IPS DF 19.7 (cell line): Measurements from ENCODE around the gene CCL21.

ENCODE experiments used
- DNase-seq: peaks from one replicate; pipeline ENCODE4 v3.0.0-alpha.2; 2013; ENCODE audit warnings: low read depth, low spot score

CCL21 gene

GRCh38 chr9:34674440-34674839 lies 35.5 kb downstream of the CCL21 start:
- no peak for DNase-seq

- DNase-seq: no peak
Measured at GRCh38 chr9:34671307-34671706, 38.6 kb downstream of the CCL21 start.

- DNase-seq: no peak
Measured at GRCh38 chr9:34669809-34670562, 40.0 kb downstream of the CCL21 start.

DNA sequence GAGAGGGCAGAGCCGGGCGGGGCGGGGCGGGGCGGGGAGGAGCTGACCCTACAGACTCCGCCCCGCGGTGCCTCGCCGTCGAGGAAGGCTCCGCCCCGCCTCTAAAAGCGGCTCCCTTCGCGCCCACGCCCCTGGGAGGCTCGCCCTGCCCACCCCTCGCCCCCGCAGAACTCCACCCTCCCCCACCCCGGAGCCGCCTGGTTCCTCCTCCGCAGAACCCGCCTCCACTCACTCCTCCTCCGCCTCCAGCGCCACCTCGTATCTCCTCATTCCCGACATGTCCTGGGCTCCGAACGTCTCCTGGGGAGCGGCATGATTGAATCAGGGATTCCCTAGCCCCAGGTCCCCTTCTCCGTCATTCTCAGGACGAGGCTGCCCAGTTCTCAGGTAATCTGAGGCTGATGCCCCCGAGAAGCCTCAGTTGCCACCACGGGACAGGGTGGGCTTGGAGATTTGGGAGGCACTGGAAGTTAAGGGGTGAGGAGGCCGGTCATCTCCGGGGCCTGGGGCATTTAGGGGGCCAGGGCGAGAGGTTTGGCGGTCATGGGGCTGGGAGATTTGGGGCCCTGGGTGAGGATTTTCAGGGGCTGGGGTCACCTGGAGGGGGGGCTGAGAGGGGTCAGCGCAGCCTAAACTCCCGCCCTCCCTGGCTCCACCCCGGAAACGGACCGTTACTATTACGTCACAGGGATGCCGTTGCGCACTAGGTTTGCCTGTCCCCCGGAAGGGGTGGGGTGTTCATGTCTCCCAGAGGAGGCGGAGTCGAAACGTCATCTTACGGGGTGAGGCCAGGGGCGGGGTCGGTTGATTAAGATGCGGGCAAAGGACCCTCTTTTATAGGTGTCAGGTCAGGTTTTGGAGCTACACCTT lies 44.3 kb downstream of the CCL21 start:
- DNase-seq: no peak

DNA sequence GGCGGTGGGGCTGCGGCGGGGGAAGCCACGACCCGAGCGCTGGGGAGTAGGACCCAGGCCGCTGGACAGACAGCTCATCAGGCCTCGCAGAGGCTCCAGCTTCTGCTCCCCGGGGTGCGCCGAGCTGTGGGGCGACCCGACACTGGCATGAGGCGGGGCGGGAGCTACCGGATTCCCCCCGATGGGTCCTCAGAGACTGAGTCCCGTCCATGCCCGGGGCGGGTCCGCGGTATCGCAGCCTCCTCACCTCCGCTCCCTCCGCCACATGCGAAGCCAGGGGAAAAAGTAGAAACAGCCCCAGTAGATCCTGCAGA lies 44.9 kb downstream of the CCL21 start:
- no peak for DNase-seq

DNA sequence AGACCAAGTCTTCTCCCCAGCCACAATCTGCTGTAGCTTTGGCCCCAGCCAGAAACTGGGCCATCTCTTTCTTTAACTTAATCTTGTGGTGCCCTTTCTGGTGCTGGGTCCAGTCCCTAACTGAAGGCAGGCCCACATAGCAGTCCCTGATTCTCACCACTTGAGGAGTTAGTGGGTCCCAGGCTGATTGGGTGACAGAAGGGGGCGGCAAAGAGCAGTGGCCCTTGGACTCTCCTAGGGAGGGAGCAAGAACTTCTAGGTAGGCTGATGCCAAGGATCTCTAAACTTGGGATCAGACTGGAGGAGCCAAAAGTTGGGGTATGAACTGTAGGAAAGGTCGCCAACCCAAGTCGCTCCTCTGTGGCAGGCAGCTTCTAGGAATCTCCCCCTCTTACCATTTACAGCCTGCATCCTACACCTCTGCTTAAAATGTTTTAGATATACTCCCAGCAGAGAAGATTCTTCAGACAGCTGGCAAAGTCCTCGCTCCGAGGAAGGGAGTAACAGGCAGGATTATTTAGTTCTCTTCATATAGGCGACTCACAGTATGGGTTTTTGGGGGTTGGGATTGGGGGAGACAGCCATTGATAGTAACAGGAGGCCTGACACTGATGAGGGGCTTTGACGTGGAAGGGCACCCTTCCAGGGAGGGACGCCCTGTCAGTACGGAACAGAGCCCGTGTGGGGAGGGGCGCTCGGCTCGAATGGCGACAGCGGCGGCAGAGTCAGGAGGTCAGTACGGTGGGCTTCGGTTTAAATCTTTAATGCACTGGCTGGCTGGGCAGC lies 45.5 kb downstream of the CCL21 start:
- DNase-seq: no peak

GRCh38 chr9:34663303-34663605 lies 46.7 kb downstream of the CCL21 start:
- no peak for DNase-seq

GRCh38 chr9:34662526-34663302 lies 47.2 kb downstream of the CCL21 start, which contains the start of gene CCL27:
CCL27 (minus strand) TSS chr9:34662657; CDS start chr9:34662633, 24 bp downstream.
- DNase-seq: no peak

- no peak for DNase-seq
Measured at GRCh38 chr9:34659592-34660253, 50.2 kb downstream of the CCL21 start.
